Stimulated activated naive B cell treated with anti-CD40 and anti-IgM and Interleukin-4, amounts not matched to agents 10 μg/mL and 1 μg/mL and 100 μg/mL, for 72 hours (primary cell): ENCODE results near the gene NTN4.
"Not testable (repeated sequence)": the region's sequence is repeated elsewhere in the genome, so short reads cannot be mapped to it uniquely, and the experiment has no call there.

Experiments used
- ATAC-seq, 2 donors: fragments of 150-1000 bp; cut with Tn5 transposase; replicated peaks; 2 replicates each; pipeline ENCODE4 v1.10.0; 2021; ENCODE audit warnings: moderate library complexity in 1 of 2
- DNase-seq: peaks from one replicate; pipeline ENCODE4 v3.0.0; 2021
- H3K27ac Mint-ChIP-seq: one replicate; pipeline ENCODE4 v1.8.0; 2022; ENCODE audit warnings: mild to moderate bottlenecking, mixed read lengths
- H3K27me3 Mint-ChIP-seq, 2 donors: one replicate each; pipeline ENCODE4 v1.8.0; 2022; ENCODE audit warnings: mixed read lengths in 2 of 2
- H3K36me3 Mint-ChIP-seq, 2 donors: one replicate each; pipeline ENCODE4 v1.8.0; 2022; ENCODE audit warnings: mixed read lengths in 2 of 2, mild to moderate bottlenecking in 1 of 2
- H3K4me1 Mint-ChIP-seq, 2 donors: one replicate each; pipeline ENCODE4 v1.8.0; 2022; ENCODE audit warnings: mixed read lengths in 2 of 2, mild to moderate bottlenecking in 1 of 2
- H3K4me3 Mint-ChIP-seq, 2 donors: one replicate each; pipeline ENCODE4 v1.8.0; 2022; ENCODE audit warnings: mild to moderate bottlenecking in 2 of 2, mixed read lengths in 2 of 2, moderate library complexity in 1 of 2
- H3K9me3 Mint-ChIP-seq, 2 donors: one replicate each; pipeline ENCODE4 v1.8.0; 2022; ENCODE audit warnings: mixed read lengths in 2 of 2, mild to moderate bottlenecking in 1 of 2

The NTN4 gene

GRCh38 chr12:95654665-95655064 is 135.9 kb downstream of the NTN4 start:
- H3K36me3 Mint-ChIP-seq, DNase-seq, H3K9me3 Mint-ChIP-seq, ATAC-seq: not testable (repeated sequence)
- peak overlapping the region; percentile 95 for H3K27ac Mint-ChIP-seq
- H3K4me1 Mint-ChIP-seq, result peaks cover 6 to 10% of the 10 kb centered on the region in 2 donors
- peaks cover 10 to 20% of the 10 kb centered on the region in 2 donors for H3K27me3 Mint-ChIP-seq
- peak overlapping the region; percentile 33 to 79 for H3K4me3 Mint-ChIP-seq

- DNase-seq, result peak; percentile 3
- Mint-ChIP-seq H3K4me1 (peaks cover 6 to 10% of the 10 kb centered on the region in 2 donors), H3K36me3 (peaks cover 3 to 4% of the 10 kb centered on the region in 2 donors), H3K9me3 (peaks cover 6 to 8% of the 10 kb centered on the region in 2 donors), H3K27ac (peak overlapping the region; percentile 95), H3K4me3 (peak overlapping the region; percentile 33 to 79), H3K27me3 (peaks cover 10 to 17% of the 10 kb centered on the region in 2 donors)
- ATAC-seq, result peak; percentile 75 to 87
Observed at GRCh38 chr12:95653771-95654546, 136.6 kb downstream of the NTN4 start.

GRCh38 chr12:95651681-95652080 is 138.9 kb downstream of the NTN4 start:
- DNase-seq, result no peak
- ATAC-seq, result no peak
- H3K36me3 Mint-ChIP-seq, result peaks cover 3 to 4% of the 10 kb centered on the region in 2 donors
- no peak overlapping the region for H3K27ac Mint-ChIP-seq
- H3K27me3 Mint-ChIP-seq, result peaks cover 5 to 18% of the 10 kb centered on the region in 2 donors
- peaks cover 6 to 8% of the 10 kb centered on the region in 2 donors for H3K9me3 Mint-ChIP-seq
- no peak overlapping the region for H3K4me3 Mint-ChIP-seq
- peaks cover 6 to 10% of the 10 kb centered on the region in 2 donors for H3K4me1 Mint-ChIP-seq

- H3K36me3 Mint-ChIP-seq, result peaks cover under 1% of the 10 kb centered on the region in 2 donors
- H3K27ac Mint-ChIP-seq, result no peak overlapping the region
- H3K4me3 Mint-ChIP-seq, result no peak overlapping the region
- DNase-seq, result no peak
- peaks cover under 1 to 14% of the 10 kb centered on the region in 2 donors for H3K27me3 Mint-ChIP-seq
- ATAC-seq, result no peak
- peaks cover under 1 to 1% of the 10 kb centered on the region in 2 donors for H3K4me1 Mint-ChIP-seq
- H3K9me3 Mint-ChIP-seq, result peaks cover under 1% of the 10 kb centered on the region in 2 donors
Observed at GRCh38 chr12:95648990-95649791, 141.4 kb downstream of the NTN4 start.

- no peak overlapping the region for H3K4me3 Mint-ChIP-seq
Observed at GRCh38 chr12:95646781-95647190, 143.8 kb downstream of the NTN4 start.

GRCh38 chr12:95643256-95643655 is 147.3 kb downstream of the NTN4 start:
- no peaks in the 10 kb centered on the region for H3K36me3 Mint-ChIP-seq
- no peak overlapping the region for H3K4me3 Mint-ChIP-seq
- DNase-seq (no peak), ATAC-seq (no peak)
- H3K9me3 Mint-ChIP-seq, result no peaks in the 10 kb centered on the region
- H3K4me1 Mint-ChIP-seq, result no peaks in the 10 kb centered on the region
- peaks cover 3 to 7% of the 10 kb centered on the region in 2 donors for H3K27me3 Mint-ChIP-seq
- no peak overlapping the region for H3K27ac Mint-ChIP-seq

More at GRCh38 chr12:95646781-95647190, 143.8 kb downstream of the NTN4 start:
- no peaks in the 10 kb centered on the region for H3K36me3 Mint-ChIP-seq
- DNase-seq, result no peak
- peaks cover 0 to 13% of the 10 kb centered on the region in 2 donors for H3K27me3 Mint-ChIP-seq
- no peaks in the 10 kb centered on the region for H3K4me1 Mint-ChIP-seq
- H3K27ac Mint-ChIP-seq, result no peak overlapping the region
- no peaks in the 10 kb centered on the region for H3K9me3 Mint-ChIP-seq
- no peak for ATAC-seq

GRCh38 chr12:95642583-95642982 is 148.0 kb downstream of the NTN4 start:
- no peak overlapping the region for H3K27ac Mint-ChIP-seq
- no peaks in the 10 kb centered on the region for H3K4me1 Mint-ChIP-seq
- ATAC-seq (no peak), DNase-seq (no peak)
- H3K36me3 Mint-ChIP-seq, result no peaks in the 10 kb centered on the region
- no peaks in the 10 kb centered on the region for H3K9me3 Mint-ChIP-seq
- no peak overlapping the region for H3K4me3 Mint-ChIP-seq
- H3K27me3 Mint-ChIP-seq, result peaks cover 3 to 4% of the 10 kb centered on the region in 2 donors

- H3K27ac Mint-ChIP-seq, result no peak overlapping the region
Observed at GRCh38 chr12:95641299-95641952, 149.1 kb downstream of the NTN4 start.

GRCh38 chr12:95640516-95640915 is 150.0 kb downstream of the NTN4 start:
- H3K9me3 Mint-ChIP-seq, result peaks cover 1 to 6% of the 10 kb centered on the region in 2 donors
- H3K27ac Mint-ChIP-seq, result no peak overlapping the region
- ATAC-seq (no peak), DNase-seq (no peak)
- no peaks in the 10 kb centered on the region for H3K4me1 Mint-ChIP-seq
- H3K27me3 Mint-ChIP-seq, result peaks cover 0 to 3% of the 10 kb centered on the region in 2 donors
- H3K36me3 Mint-ChIP-seq, result no peaks in the 10 kb centered on the region
- H3K4me3 Mint-ChIP-seq, result no peak overlapping the region

More at GRCh38 chr12:95641299-95641952, 149.1 kb downstream of the NTN4 start:
- peaks cover 0 to 3% of the 10 kb centered on the region in 2 donors for H3K27me3 Mint-ChIP-seq
- peaks cover 1 to 5% of the 10 kb centered on the region in 2 donors for H3K9me3 Mint-ChIP-seq
- ATAC-seq (no peak), DNase-seq (no peak)
- no peak overlapping the region for H3K4me3 Mint-ChIP-seq
- no peaks in the 10 kb centered on the region for H3K4me1 Mint-ChIP-seq
- no peaks in the 10 kb centered on the region for H3K36me3 Mint-ChIP-seq

GRCh38 chr12:95637471-95638155 is 153.0 kb downstream of the NTN4 start:
- Mint-ChIP-seq H3K36me3 (no peaks in the 10 kb centered on the region), H3K27me3 (peaks cover 2 to 3% of the 10 kb centered on the region in 2 donors), H3K9me3 (peaks cover 1 to 6% of the 10 kb centered on the region in 2 donors), H3K27ac (no peak overlapping the region), H3K4me1 (peaks cover 3 to 15% of the 10 kb centered on the region in 2 donors), H3K4me3 (no peak overlapping the region)
- ATAC-seq (no peak), DNase-seq (no peak)

- Mint-ChIP-seq H3K4me3 (no peak overlapping the region), H3K4me1 (peaks cover 3 to 15% of the 10 kb centered on the region in 2 donors), H3K27ac (no peak overlapping the region), H3K27me3 (peaks cover 3 to 5% of the 10 kb centered on the region in 2 donors), H3K36me3 (no peaks in the 10 kb centered on the region), H3K9me3 (peaks cover 1 to 6% of the 10 kb centered on the region in 2 donors)
- ATAC-seq (no peak), DNase-seq (no peak)
Observed at GRCh38 chr12:95637010-95637409, 153.6 kb downstream of the NTN4 start.

GRCh38 chr12:95634622-95635621 is 155.6 kb downstream of the NTN4 start:
- Mint-ChIP-seq H3K4me3 (no peak overlapping the region), H3K9me3 (peaks cover 1 to 6% of the 10 kb centered on the region in 2 donors), H3K27me3 (peaks cover 3 to 5% of the 10 kb centered on the region in 2 donors), H3K4me1 (peaks cover 3 to 15% of the 10 kb centered on the region in 2 donors), H3K36me3 (no peaks in the 10 kb centered on the region), H3K27ac (no peak overlapping the region)
- DNase-seq (no peak), ATAC-seq (peak; percentile 67 to 70)
